Heart left ventricle (tissue), 16 donors: Measurements from ENCODE around the gene ANK3. TPM values are rescaled to one million over a fixed set of nuclear protein-coding genes. Genes with fewer than 3 reads are reported as not detected.

Experiments used
- ATAC-seq, 4 donors: fragments of 200-7000 bp; cut with Tn5 transposase; one replicate each; pipeline ENCODE4 v1.9.1; 2020 to 2022; ENCODE audit warnings: moderate library complexity in 4 of 4, mild to moderate bottlenecking in 3 of 4, moderate number of reproducible peaks in 1 of 4
- DNase-seq, 5 donors: peaks; one replicate each; pipeline ENCODE4 v3.0.0-alpha.2; 2020
- H3K27ac ChIP-seq, 12 donors: fragments of 200-600 bp; sonication (generic) in 4 of 12; one replicate each; pipeline versions ENCODE4 v1.5.0 to v1.8.0; 2016 to 2022; ENCODE audit warnings: mild to moderate bottlenecking in 2 of 12
- H3K27me3 ChIP-seq, 9 donors: fragments of 200-600 bp; sonication (generic) in 2 of 9; one replicate each; pipeline versions ENCODE4 v1.5.1 to v1.8.0; 2016 to 2022; ENCODE audit warnings: mild to moderate bottlenecking in 3 of 9
- H3K36me3 ChIP-seq, 9 donors: fragments of 200-600 bp; sonication (generic) in 2 of 9; one replicate each; pipeline versions ENCODE4 v1.5.0 to v1.8.0; 2018 to 2022; ENCODE audit warnings: mild to moderate bottlenecking in 2 of 9
- H3K4me1 ChIP-seq, 12 donors: fragments of 200-600 bp; sonication (generic) in 4 of 12; one replicate each; pipeline versions ENCODE4 v1.5.0 to v1.8.0; 2016 to 2022; ENCODE audit warnings: mild to moderate bottlenecking in 3 of 12
- H3K4me3 ChIP-seq, 12 donors: fragments of 200-600 bp; sonication (generic) in 4 of 12; one replicate each; pipeline versions ENCODE4 v1.5.0 to v1.8.0; 2017 to 2022; ENCODE audit warnings: mild to moderate bottlenecking in 9 of 12, moderate library complexity in 4 of 12
- H3K9me3 ChIP-seq, 12 donors: fragments of 200-600 bp; sonication (generic) in 4 of 12; one replicate each; pipeline versions ENCODE4 v1.5.0 to v1.8.0; 2016 to 2022; ENCODE audit warnings: mild to moderate bottlenecking in 1 of 12
- CTCF ChIP-seq, 12 donors: fragments of 200-600 bp; sonication (generic) in 4 of 12; IDR thresholded peaks; one replicate each; pipeline versions ENCODE4 v1.5.0 to v1.8.0; 2018 to 2022; ENCODE audit warnings: antibody characterized with exemption in 12 of 12, mild to moderate bottlenecking in 5 of 12
- POLR2A ChIP-seq, 2 donors: fragments of 450-650 bp; IDR thresholded peaks; one replicate each; pipeline ENCODE4 v1.6.1; 2017; ENCODE audit warnings: antibody characterized with exemption in 2 of 2, mild to moderate bottlenecking in 2 of 2, moderate library complexity in 2 of 2
- WGBS, 4 donors: extraction: QIAGEN DNeasy Blood & Tissue Kit in 2 of 4; methylation state at CpG; one replicate each; pipeline versions ENCODE4 v1.1.5 to v1.1.7; 2013 to 2018; 5-methylcytosine and 5-hydroxymethylcytosine counted together
- intact Hi-C, 10 donors: fragments of 100-400 bp; cut with DNase I; formaldehyde crosslinking; loops; one replicate each; pipeline versions ENCODE4 v1.11.1 to v1.14.2; 2022
- polyA plus RNA-seq, 2 donors: library from polyadenylated mRNA; stranded (reverse); fragments of 200-250 nt; gene quantifications; one replicate each; pipeline ENCODE4 v1.2.3, GENCODE V29; 2013
- total RNA-seq, 9 donors: library from RNA; depleted of rRNA in 2 of 9; stranded (reverse); fragments of >200 nt in 2 of 9; fragmentation: NEBNext Ultra II Directional in 3 of 9; extraction: Animal tissue kit (Norgen Biotek cat#: 25700) in 3 of 9; gene quantifications; one replicate each; pipeline versions ENCODE4 v1.1.0 to v1.2.4, GENCODE V29; 2016 to 2023
- donor health status: ischemic (EF 13 %, LVEDD 7.1; RV severe dilation, severe dysfunction).
- donor health status: healthy with polysubstance abuse.
- donor health status: DM: no; HTN: yes; CAD: no.
- donor health status: DM: no; HTN: no; CAD: no.
- donor health status: ischemic (EF 25% LVEDD 6.9; RV normal size, moderate dysfunction).
- donor health status: ischemic (EF 25% LVEDD 5.7; RV mildly dilated, moderate dysfunction).
- donor health status: healthy.
- donor health status: DM: yes; HTN: yes; CAD: no.
- donor health status: ischemic (EF 35%, LVEDD 5.7; RV mildly dilated, moderate dysfunction).
- donor health status: nonischemic (EF 11% LVEDD 7.7; RV severe dilation, severe dysfunction).
- donor health status: DM: yes; HTN: yes; CAD: no.
- donor health status: PGD.
- donor health status: ischemic (EF 29% LVEDD 5.4; RV normal size, mild dysfunction).
- donor health status: nonischemic (EF 23%, LVEDD 6.1; RV moderate dilation, normal function).

The ANK3 gene
- total and polyA plus RNA-seq, 11 donors, result 33.8 to 576 (median 239) TPM

- no peak overlapping the region for H3K27ac ChIP-seq
- H3K9me3 ChIP-seq, result no peaks in the 10 kb centered on the region
- TF ChIP-seq CTCF (IDR thresholded peaks at IDR 0.05) (no peak), POLR2A (IDR thresholded peaks at IDR 0.05) (no peak)
- H3K4me1 ChIP-seq, result peaks cover 0 to 30% (median 6%) of the 10 kb centered on the region in 12 donors
- H3K27me3 ChIP-seq, result no peaks in the 10 kb centered on the region
- H3K36me3 ChIP-seq, result peaks cover 0 to 13% (median 0%) of the 10 kb centered on the region in 9 donors
- DNase-seq (no peak), ATAC-seq (no peak)
- WGBS, 4 donors, result 89 to 94% (median 90%) methylated on average over 2 of the region's 2 CpGs
- H3K4me3 ChIP-seq, result no peak overlapping the region
- intact Hi-C loops, result no loop called here
Measured at GRCh38 chr10:60137292-60137992, 252.2 kb downstream of the ANK3 start.

GRCh38 chr10:60135020-60135419 lies 254.7 kb downstream of the ANK3 start:
- H3K36me3 ChIP-seq, result peaks cover 0 to 23% (median 0%) of the 10 kb centered on the region in 9 donors
- intact Hi-C loops, result no loop called here
- H3K27ac ChIP-seq, result no peak overlapping the region
- WGBS, 4 donors, result 66 to 79% (median 76%) methylated on average over 3 of the region's 3 CpGs
- no peak for DNase-seq
- no peak for ATAC-seq
- no peaks in the 10 kb centered on the region for H3K27me3 ChIP-seq
- H3K9me3 ChIP-seq, result no peaks in the 10 kb centered on the region
- peaks cover 0 to 28% (median 0%) of the 10 kb centered on the region in 12 donors for H3K4me1 ChIP-seq
- H3K4me3 ChIP-seq, result no peak overlapping the region
- TF ChIP-seq CTCF (IDR thresholded peaks at IDR 0.05), result no peak
- no peak for TF ChIP-seq POLR2A (IDR thresholded peaks at IDR 0.05)

- H3K4me3 ChIP-seq, result no peak overlapping the region
- H3K27me3 ChIP-seq, result no peaks in the 10 kb centered on the region
- ATAC-seq (no peak), DNase-seq (no peak)
- H3K27ac ChIP-seq, result no peak overlapping the region
- WGBS, 4 donors, result 68 to 80% (median 69%) methylated on average over 1 of the region's 1 CpG
- peaks cover 0 to 23% (median 0%) of the 10 kb centered on the region in 9 donors for H3K36me3 ChIP-seq
- peaks cover 0 to 23% (median 0%) of the 10 kb centered on the region in 12 donors for H3K4me1 ChIP-seq
- no peaks in the 10 kb centered on the region for H3K9me3 ChIP-seq
- TF ChIP-seq CTCF (IDR thresholded peaks at IDR 0.05), result no peak
- intact Hi-C loops, result no loop called here
Measured at GRCh38 chr10:60134548-60134947, 255.1 kb downstream of the ANK3 start.

- no peaks in the 10 kb centered on the region for H3K9me3 ChIP-seq
- DNase-seq (no peak), ATAC-seq (peak in 2 of 4 donors; percentile 43 to 57)
- WGBS, 4 donors, result 84 to 93% (median 90%) methylated on average over 1 of the region's 1 CpG
- H3K27me3 ChIP-seq, result no peaks in the 10 kb centered on the region
- no peak for TF ChIP-seq POLR2A (IDR thresholded peaks at IDR 0.05)
- TF ChIP-seq CTCF (IDR thresholded peaks at IDR 0.05), result no peak
- intact Hi-C loops, result no loop called here
- peaks cover 0 to 15% (median 0%) of the 10 kb centered on the region in 12 donors for H3K4me1 ChIP-seq
- no peak overlapping the region for H3K27ac ChIP-seq
- H3K36me3 ChIP-seq, result peaks cover 0 to 29% (median 0%) of the 10 kb centered on the region in 9 donors
- H3K4me3 ChIP-seq, result no peak overlapping the region
Measured at GRCh38 chr10:60130130-60130579, 259.5 kb downstream of the ANK3 start.
